OCI-LY1 (cell line): ENCODE measurements around the gene CCDC160.

Experiments
- CTCF ChIP-seq: fragments of 200-600 bp; sonication (generic), shearing (Covaris generic); IDR thresholded peaks from 2 replicates; pipeline ENCODE4 v1.5.1; 2017; ENCODE audit warnings: mild to moderate bottlenecking, antibody characterized with exemption, low read length, moderate library complexity, mixed read lengths
- EZH2 ChIP-seq: fragments of 200-600 bp; sonication (generic), shearing (Covaris generic); IDR thresholded peaks from 2 replicates; pipeline ENCODE4 v1.8.0; 2017; ENCODE audit warnings: borderline replicate concordance, mixed run types, mild to moderate bottlenecking, antibody characterized with exemption, low read length, moderate library complexity, mixed read lengths

- TF ChIP-seq CTCF: no peak
- no peak for TF ChIP-seq EZH2
These were observed 34.4 kb upstream of the CCDC160 start for GRCh38 chrX:134202561-134202960.
